Fibroblast of upper back skin (primary cell): ENCODE results near the gene SUOX.
"Not testable (repeated sequence)": the region's sequence is repeated elsewhere in the genome, so short reads cannot be mapped to it uniquely, and the experiment has no call there.

ENCODE experiments used
- DNase-seq: peaks from one replicate; pipeline ENCODE4 v3.0.0-alpha.2; 2013

The SUOX gene

DNA sequence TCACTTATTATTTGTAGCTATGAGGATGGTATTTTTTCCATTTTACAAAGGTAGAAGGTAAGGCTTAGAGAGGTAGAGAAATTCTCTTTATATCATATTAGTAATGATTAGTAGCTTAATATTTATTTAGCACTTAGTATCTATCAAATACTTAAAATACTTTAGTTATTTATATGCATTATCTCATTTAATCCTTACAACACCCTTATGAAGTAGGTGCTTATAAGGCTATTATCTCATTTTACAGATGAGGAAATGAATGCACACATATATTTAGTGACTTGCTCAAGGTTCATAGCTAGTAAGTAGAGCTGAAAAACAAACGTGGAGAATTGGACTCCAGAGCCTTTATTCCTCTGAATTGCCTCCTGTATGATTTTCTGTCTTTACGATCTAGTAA lies 12.2 kb upstream of the SUOX start:
- DNase-seq, result no peak

GRCh38 chr12:55985341-55985740 lies 11.7 kb upstream of the SUOX start:
- no peak for DNase-seq

GRCh38 chr12:55985976-55986375 lies 11.1 kb upstream of the SUOX start:
- DNase-seq, result not testable (repeated sequence)

DNA sequence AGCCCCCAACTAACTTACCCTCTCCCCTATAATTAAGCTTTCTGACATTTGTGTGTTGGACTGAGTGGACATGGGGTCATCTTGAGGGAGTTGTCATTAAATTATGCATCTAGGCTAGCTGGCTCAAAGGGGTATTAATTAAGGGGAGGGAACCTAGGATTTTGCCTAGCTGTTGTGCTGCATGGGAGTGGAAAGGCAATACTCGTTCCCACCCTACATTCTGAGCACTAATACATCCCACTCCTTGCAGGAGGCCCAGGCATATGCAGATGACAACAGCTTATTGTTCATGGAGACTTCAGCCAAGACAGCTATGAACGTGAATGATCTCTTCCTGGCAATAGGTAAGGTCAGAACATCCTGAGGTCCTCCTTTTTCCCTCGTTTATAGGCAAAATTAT lies 6.0 kb upstream of the SUOX start:
- no peak for DNase-seq

DNA sequence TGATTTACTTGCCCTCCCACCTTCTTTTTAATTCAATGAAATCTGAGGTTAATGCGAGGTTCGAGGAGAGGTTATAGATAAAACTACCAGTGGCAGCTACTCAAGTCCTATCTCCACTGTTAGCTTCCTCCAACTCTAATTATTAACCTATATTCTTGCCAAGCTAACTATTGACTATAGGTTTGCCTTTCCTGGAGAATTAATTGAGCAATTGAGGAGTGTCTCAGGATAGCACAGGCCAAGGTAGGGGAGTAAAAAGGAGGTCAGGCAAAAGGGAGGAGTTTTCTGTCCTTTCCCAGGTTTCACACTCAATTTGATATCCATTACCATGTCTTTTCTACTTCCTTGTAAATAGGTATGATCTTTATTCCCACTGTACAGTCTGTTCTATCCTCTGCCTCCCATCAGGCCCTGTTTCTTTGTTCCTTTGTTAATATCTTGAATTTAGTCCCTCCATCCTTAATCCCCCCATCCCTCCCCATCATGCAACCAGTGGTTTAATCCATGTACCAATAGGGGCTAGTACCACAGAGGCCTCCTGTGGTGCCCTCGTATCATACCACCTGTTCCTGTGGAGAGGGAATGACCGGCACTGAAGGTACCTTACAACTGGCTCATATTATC lies 3.7 kb upstream of the SUOX start:
- no peak for DNase-seq

- DNase-seq, result no peak
These were observed 1.7 kb upstream of the SUOX start for GRCh38 chr12:55995366-55995765.

- peak; percentile 66 for DNase-seq
These were observed 818 bp upstream of the SUOX start for GRCh38 chr12:55996201-55996714.

- no peak for DNase-seq
These were observed 421 bp downstream of the SUOX start for GRCh38 chr12:55997535-55997859.

GRCh38 chr12:55999522-55999921 lies 2.4 kb downstream of the SUOX start:
- DNase-seq, result not testable (repeated sequence)

DNA sequence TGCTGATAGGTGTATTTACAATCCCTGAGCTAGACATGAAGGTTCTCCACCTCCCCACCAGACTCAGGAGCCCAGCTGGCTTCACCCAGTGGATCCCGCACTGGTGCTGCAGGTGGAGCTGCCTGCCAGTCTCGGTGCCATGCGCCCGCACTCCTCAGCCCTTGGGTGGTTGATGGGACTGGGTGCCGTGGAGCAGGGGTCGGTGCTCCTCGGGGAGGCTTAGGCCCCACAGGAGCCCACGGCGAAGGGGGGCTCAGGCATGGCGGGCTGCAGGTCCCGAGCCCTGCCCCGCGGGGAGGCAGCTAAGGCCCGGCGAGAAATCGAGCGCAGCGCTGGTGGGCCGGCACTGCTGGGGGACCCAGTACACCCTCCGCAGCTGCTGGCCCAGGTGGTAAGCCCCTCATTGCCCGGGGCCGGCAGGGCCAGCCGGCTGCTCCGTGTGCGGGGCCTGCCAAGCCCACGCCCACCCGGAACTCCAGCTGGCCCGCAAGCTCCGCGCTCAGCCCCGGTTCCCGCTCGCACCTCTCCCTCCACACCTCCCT lies 3.0 kb downstream of the SUOX start:
- not testable (repeated sequence) for DNase-seq

DNA sequence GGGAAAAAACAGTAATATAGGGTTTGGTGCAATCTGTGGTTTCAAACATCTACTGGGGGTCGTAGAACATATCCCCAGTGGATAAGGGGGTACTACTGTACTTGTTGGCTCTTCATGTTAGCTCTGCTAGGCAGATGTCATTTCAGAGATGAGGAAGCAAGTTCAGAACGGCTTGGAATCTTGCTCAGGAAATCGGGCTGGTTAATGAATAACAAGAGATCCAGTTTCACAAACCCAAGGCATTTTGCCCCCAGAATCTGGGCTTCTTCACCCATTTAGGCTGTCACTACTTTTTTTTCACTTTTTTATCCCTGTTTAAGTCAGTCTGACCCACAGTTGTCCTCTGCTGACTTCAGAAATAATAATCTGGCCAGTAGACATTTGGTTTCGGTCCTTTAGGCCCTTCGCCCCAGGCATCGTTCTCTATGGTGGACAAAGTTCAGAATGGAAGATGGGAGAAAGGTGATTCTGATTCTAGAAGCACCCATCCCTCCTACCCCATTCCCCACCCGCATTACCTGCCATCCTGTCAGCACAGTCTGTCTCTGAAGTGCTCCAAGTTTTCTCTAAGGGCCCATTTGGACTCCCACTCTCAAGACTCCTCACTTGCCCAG lies 4.5 kb downstream of the SUOX start:
- DNase-seq, result no peak

- DNase-seq, result not testable (repeated sequence)
These were observed 6.3 kb downstream of the SUOX start for GRCh38 chr12:56003376-56003775.

DNA sequence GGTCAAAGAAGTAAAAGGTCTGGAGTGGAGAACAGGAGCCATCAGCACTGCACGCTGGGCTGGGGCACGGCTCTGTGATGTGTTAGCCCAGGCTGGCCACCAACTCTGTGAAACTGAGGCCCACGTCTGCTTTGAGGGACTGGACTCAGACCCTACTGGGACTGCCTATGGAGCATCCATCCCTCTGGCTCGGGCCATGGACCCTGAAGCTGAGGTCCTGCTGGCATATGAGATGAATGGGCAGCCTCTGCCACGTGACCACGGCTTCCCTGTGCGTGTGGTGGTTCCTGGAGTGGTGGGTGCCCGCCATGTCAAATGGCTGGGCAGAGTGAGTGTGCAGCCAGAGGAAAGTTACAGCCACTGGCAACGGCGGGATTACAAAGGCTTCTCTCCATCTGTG lies 7.1 kb downstream of the SUOX start:
- no peak for DNase-seq

GRCh38 chr12:56007564-56008559 lies 10.8 kb downstream of the SUOX start:
- peak; percentile 10 for DNase-seq

DNA sequence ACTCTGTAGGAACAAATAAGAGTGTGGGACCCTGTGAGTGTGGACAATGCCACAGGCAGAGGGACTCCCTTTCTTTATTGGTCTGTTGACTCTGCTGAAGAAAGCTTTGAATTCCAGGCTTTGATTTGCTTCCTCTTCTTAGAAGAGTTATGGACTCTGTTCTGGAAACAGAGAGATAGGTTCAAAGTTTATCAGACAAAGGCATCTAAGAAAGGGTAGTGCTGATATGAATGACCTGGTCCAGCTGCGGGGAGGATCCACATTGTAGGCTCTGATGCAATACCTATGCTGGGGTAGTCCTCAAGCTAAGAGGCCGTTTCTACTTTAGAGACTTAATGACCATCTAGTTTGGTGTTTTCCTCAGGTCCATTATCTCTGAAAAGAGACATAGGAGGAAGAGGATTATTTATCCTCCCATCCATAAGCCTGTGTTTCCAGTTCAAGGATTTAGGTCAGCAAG lies 13.1 kb downstream of the SUOX start:
- DNase-seq, result no peak

GRCh38 chr12:56011509-56012090 lies 14.5 kb downstream of the SUOX start:
- DNase-seq, result no peak

DNA sequence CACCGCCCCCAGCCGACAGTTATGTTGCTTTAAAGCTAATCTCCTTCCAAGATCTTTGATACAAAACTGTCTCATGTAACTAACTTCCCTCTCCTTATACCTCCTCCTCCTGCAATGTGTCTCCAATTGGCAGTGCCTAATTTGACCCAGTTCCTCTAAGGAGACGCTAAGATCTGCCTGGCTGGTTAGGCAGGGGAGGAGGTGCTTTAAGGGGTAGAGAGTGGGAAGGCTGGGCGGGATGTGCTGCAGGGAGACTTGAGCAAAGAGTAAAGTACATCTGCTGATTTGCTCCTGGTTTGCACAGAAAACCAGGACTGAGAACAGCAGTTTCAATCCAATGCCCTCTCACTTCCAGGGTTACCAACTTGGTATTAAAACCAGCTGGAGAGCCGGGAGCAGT lies 16.4 kb downstream of the SUOX start:
- DNase-seq, result no peak

DNA sequence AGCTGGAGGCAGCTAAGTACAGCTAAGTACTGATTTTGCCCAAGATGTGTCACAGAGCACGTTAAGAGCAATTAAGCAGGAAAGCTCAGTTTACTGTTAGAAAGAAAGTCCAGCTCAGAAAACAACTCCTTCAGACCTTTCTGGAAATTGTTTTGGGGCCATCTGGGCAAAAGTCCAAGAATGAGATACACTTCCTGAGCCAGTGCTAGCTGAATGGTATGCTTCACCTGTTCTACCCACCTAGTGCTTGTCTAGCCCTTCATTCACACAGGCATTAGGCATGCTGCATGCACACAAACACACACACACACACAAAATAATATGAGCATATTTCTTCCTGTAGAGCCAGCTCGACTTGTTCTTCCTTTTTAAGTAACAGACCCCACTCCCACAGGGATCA lies 17.1 kb downstream of the SUOX start:
- DNase-seq, result no peak

DNA sequence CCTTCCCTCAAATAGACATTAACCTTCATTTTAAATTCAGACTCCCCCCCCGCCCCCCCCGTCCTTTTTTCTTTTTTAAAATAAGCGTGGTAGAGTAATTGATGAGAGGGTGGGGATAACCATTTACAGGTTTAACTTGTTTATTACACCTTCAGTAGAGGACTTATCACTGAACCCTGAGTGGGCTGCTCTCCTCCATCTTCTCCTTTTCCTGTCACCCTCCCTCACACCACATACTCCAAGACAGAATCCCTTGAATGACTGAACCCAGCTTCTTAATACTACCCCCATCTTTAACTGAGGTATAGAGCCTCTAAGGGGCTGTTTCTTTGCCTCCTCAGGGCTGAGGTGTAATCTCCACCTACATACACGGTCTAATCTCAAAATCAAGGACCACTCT lies 20.1 kb downstream of the SUOX start:
- DNase-seq, result no peak

DNA sequence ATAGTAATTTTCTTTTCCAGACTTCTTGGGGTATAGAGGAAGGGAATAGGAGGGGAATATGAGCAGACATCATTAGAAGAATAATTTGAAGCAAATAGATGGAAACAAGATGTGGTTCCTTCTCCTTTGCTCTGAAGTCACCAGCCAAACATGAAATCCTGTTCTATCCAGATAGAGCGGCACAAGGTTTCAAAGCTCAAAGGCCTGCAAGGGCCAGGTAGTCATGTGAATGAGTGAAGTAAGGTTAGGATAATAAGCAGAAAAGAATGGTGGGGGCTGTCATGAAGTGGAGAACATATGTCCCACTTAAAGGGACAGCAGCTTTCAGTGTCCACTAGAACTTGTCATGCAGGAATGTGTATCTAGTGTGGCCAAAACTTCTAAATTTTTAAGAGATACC lies 21.3 kb downstream of the SUOX start:
- DNase-seq, result no peak

- DNase-seq, result peak; percentile 44
These were observed 23.5 kb downstream of the SUOX start, which contains the start of gene IKZF4 for GRCh38 chr12:56020423-56021184. Gene IKZF4, plus strand, starts transcription at chr12:56021043. Its CDS starts 451 bp downstream, at chr12:56021494.

GRCh38 chr12:56021889-56022497 lies 24.9 kb downstream of the SUOX start:
- DNase-seq, result no peak
